GM12878 (cell line): ENCODE data around the gene NECAB3. TPM values are rescaled to one million over a fixed set of nuclear protein-coding genes. Genes with fewer than 3 reads are reported as not detected.

Source experiments
- ATAC-seq: fragments of 200-7000 bp; cut with Tn5 transposase; 3 replicates; pipeline ENCODE4 v1.9.1; 2020; ENCODE audit warnings: mild to moderate bottlenecking, moderate library complexity
- BruUV-seq: library from RNA; stranded (reverse); fragments of 400-500 nt; replicated peaks from 2 replicates; lab custom pipeline; 2021; lab: Mats Ljungman, UMichigan
- CTCF ChIA-PET: fragments of 300-600 bp; sonication (Branson Sonifier 250); formaldehyde crosslinking; extraction: SDS; loops from one replicate; lab custom pipeline; 2021; ENCODE audit warnings: inconsistent platforms; lab: Yijun Ruan, JAX
- POLR2A ChIA-PET: fragments of 350-600 bp; formaldehyde crosslinking; extraction: SDS; loops from one replicate; lab custom pipeline; 2021; ENCODE audit warnings: inconsistent platforms; lab: Charles Lee
- RAD21 ChIA-PET: fragments of 300-600 bp; sonication (Branson Sonifier 250); formaldehyde crosslinking; loops from one replicate; lab custom pipeline; 2023; ENCODE audit warnings: antibody characterized with exemption; ENCODE audit not compliant: unreplicated experiment; lab: Charles Lee
- SMC1A ChIA-PET: fragments of 300-600 bp; sonication (Branson Sonifier 250); formaldehyde crosslinking; loops from one replicate; lab custom pipeline; 2023; ENCODE audit not compliant: unreplicated experiment, uncharacterized antibody; lab: Charles Lee
- DNase-seq: peaks from one replicate; pipeline ENCODE4 v3.0.0-alpha.2; 2011; ENCODE audit warnings: low read depth, low spot score
- FAIRE-seq: peaks from 3 replicates; lab custom pipeline; 2011; peaks lifted over from hg19 to GRCh38; lab: Jason Lieb, UNC
- H2AFZ ChIP-seq: 2 replicates; pipeline ENCODE4 v1.6.0; 2011; ENCODE audit warnings: low read depth, low read length, control low read depth; ENCODE audit not compliant: control insufficient read depth
- H3K27ac ChIP-seq: 2 replicates; pipeline ENCODE4 v1.5.1; 2011; ENCODE audit warnings: control low read depth; ENCODE audit not compliant: control insufficient read depth, insufficient read depth
- H3K27me3 ChIP-seq, 2 experiments: replicated peaks in 1 of 2; 2 replicates each; pipeline versions ENCODE4 v1.6.0 to v1.6.1; 2011; ENCODE audit warnings: low read length in 1 of 2; ENCODE audit not compliant: control insufficient read depth in 2 of 2, insufficient read depth in 2 of 2
- H3K36me3 ChIP-seq, 2 experiments: 2 replicates each; pipeline ENCODE4 v1.5.1; 2011; ENCODE audit warnings: low read length in 1 of 2; ENCODE audit not compliant: control insufficient read depth in 2 of 2, insufficient read depth in 2 of 2
- H3K4me1 ChIP-seq: 2 replicates; pipeline ENCODE4 v1.6.1; 2011; ENCODE audit warnings: mild to moderate bottlenecking, low read length, moderate library complexity, mixed read lengths; ENCODE audit not compliant: control insufficient read depth, insufficient read depth
- H3K4me2 ChIP-seq: 2 replicates; pipeline ENCODE4 v1.6.0; 2011; ENCODE audit warnings: control low read depth; ENCODE audit not compliant: control insufficient read depth, insufficient read depth
- H3K4me3 ChIP-seq: fragments of 200-600 bp; sonication (generic); 2 replicates; pipeline ENCODE4 v1.5.1; 2016
- H3K79me2 ChIP-seq: 2 replicates; pipeline ENCODE4 v1.6.0; 2011; ENCODE audit warnings: low read length; ENCODE audit not compliant: control insufficient read depth, insufficient read depth
- H3K9ac ChIP-seq: 2 replicates; pipeline ENCODE4 v1.8.0; 2011; ENCODE audit warnings: low read length, control low read depth, mixed read lengths; ENCODE audit not compliant: control insufficient read depth, insufficient read depth
- H3K9me3 ChIP-seq: replicated peaks from 3 replicates; pipeline ENCODE4 v1.5.1; 2011; ENCODE audit warnings: mild to moderate bottlenecking, low read length; ENCODE audit not compliant: control insufficient read depth, insufficient read depth
- H4K20me1 ChIP-seq: 2 replicates; pipeline ENCODE4 v1.6.0; 2011; ENCODE audit not compliant: control insufficient read depth, insufficient read depth
- EED ChIP-seq: sonication (generic); IDR thresholded peaks from 2 replicates; pipeline ENCODE4 v1.6.1; 2016; ENCODE audit warnings: antibody characterized with exemption, low read depth
- FOXM1 ChIP-seq: IDR thresholded peaks from 2 replicates; pipeline ENCODE4 v1.6.1; 2012; ENCODE audit warnings: low read depth, mild to moderate bottlenecking, inconsistent platforms, low read length, moderate library complexity
- MEF2A ChIP-seq: IDR thresholded peaks from 2 replicates; pipeline ENCODE4 v1.6.1; 2011; ENCODE audit warnings: low read depth, mild to moderate bottlenecking, low read length, moderate library complexity; ENCODE audit not compliant: insufficient read depth
- MTA2 ChIP-seq: fragments of 450-650 bp; IDR thresholded peaks from 2 replicates; pipeline ENCODE4 v1.6.1; 2016; ENCODE audit warnings: low read depth, mild to moderate bottlenecking, moderate library complexity
- MXI1 ChIP-seq: fragments of 150-350 bp; IDR thresholded peaks from 2 replicates; pipeline ENCODE4 v1.6.1; 2011; ENCODE audit warnings: low read depth, mild to moderate bottlenecking, inconsistent platforms, low read length, improper control_type of control experiment
- PAX8 ChIP-seq: fragments of 450-650 bp; IDR thresholded peaks from 2 replicates; pipeline ENCODE4 v1.6.1; 2017; ENCODE audit warnings: mild to moderate bottlenecking, moderate library complexity
- SMAD5 ChIP-seq: IDR thresholded peaks from 2 replicates; pipeline ENCODE4 v1.6.1; 2016; ENCODE audit warnings: antibody characterized with exemption, low read depth
- STAT1 ChIP-seq: fragments of 450-650 bp; conservative IDR thresholded peaks from 2 replicates; pipeline ENCODE4 v1.6.1; 2014; ENCODE audit warnings: antibody characterized with exemption, mild to moderate bottlenecking
- TBL1XR1 ChIP-seq: IDR thresholded peaks from 2 replicates; pipeline ENCODE4 v1.6.1; 2012; ENCODE audit warnings: low read depth, low read length, improper control_type of control experiment
- ZSCAN29 ChIP-seq: fragments of 450-650 bp; IDR thresholded peaks from 2 replicates; pipeline ENCODE4 v1.6.1; 2017; ENCODE audit warnings: mild to moderate bottlenecking, moderate library complexity
- WGBS: methylation state at CpG from one replicate; pipeline ENCODE4 v1.1.6; 2016; ENCODE audit warnings: low lambda C conversion rate; ENCODE audit not compliant: insufficient replicate concordance, insufficient coverage; ENCODE audit errors: missing lambda C conversion rate; 5-methylcytosine and 5-hydroxymethylcytosine counted together
- in situ Hi-C: fragments of 300-500 bp; cut with MboI; formaldehyde crosslinking; loops from 9 replicates; pipeline ENCODE4 v1.14.3; 2018; ENCODE audit warnings: mixed read lengths
- intact Hi-C: fragments of 100-400 bp; cut with micrococcal nuclease; formaldehyde crosslinking; loops from one replicate; pipeline ENCODE4 v1.14.2; 2022; ENCODE audit not compliant: unreplicated experiment
- polyA plus RNA-seq, 11 experiments: library from polyadenylated mRNA; depleted of rRNA in 4 of 11; unstranded in 6 of 11; stranded (reverse) in 5 of 11; fragments of >200 nt; fragmentation: Nextera tagmentation in 4 of 11; fragmentation: Illumina TruSeq in 1 of 11; extraction: Ambion mirVana in 4 of 11; extraction: Trizol in 1 of 11; gene quantifications; 1 replicate in 1 of 11; 2 replicates in 10 of 11; pipeline versions ENCODE4 v1.2.1 to v1.2.3, GENCODE V29; 2011 to 2016; ENCODE audit warnings: inconsistent platforms in 2 of 11, missing spikeins in 2 of 11, low read depth in 1 of 11
- total RNA-seq, 4 experiments: library from RNA; depleted of rRNA in 3 of 4; stranded (reverse); fragments of >200 nt in 3 of 4; fragmentation: Illumina TruSeq in 1 of 4; extraction: Trizol in 1 of 4; gene quantifications; 2 replicates each; pipeline versions ENCODE4 v1.2.1 to v1.2.3, GENCODE V29; 2013 to 2021
- TF ChIP-seq, protein P1 (sequence below): IDR thresholded peaks from 2 replicates; pipeline ENCODE4 v1.6.1; 2012; ENCODE audit warnings: low read depth, low read length, improper control_type of control experiment

NECAB3 gene
- total and polyA plus RNA-seq, 10 of the 15 experiments (the other 5 are each of a cell fraction or from before 2014, with no cell fraction given) = 0.21 to 17.0 (median 7.2) TPM

GRCh38 chr20:33627577-33628216 is 46.5 kb downstream of the NECAB3 start:
- no peak overlapping the region for H3K9ac ChIP-seq
- intact Hi-C loops (no loop called here), in situ Hi-C loops (no loop called here)
- FAIRE-seq (no peak), DNase-seq (no peak), ATAC-seq (no peak)
- H3K36me3 ChIP-seq = peaks cover 3 to 5% of the 10 kb centered on the region in 2 experiments; a peak in 3 of 4 replicates
- TF ChIP-seq MEF2A = no peak
- no peak for TF ChIP-seq TBL1XR1
- TF ChIP-seq SMAD5 = no peak
- no peak for TF ChIP-seq EED
- no peak for TF ChIP-seq PAX8
- no peak for TF ChIP-seq MXI1
- TF ChIP-seq FOXM1 = no peak
- TF ChIP-seq ZSCAN29 = no peak
- TF ChIP-seq, protein P1, sequence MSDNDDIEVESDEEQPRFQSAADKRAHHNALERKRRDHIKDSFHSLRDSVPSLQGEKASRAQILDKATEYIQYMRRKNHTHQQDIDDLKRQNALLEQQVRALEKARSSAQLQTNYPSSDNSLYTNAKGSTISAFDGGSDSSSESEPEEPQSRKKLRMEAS = no peak
- no peak for TF ChIP-seq STAT1
- no peak for TF ChIP-seq MTA2
- H3K4me3 ChIP-seq = no peak overlapping the region
- ChIA-PET POLR2A (no interaction called here), RAD21 (no interaction called here), SMC1A (no interaction called here), CTCF (no interaction called here)
- H3K4me2 ChIP-seq = no peak overlapping the region
- H3K27me3 ChIP-seq = no peaks in the 10 kb centered on the region
- no peak overlapping the region for H3K27ac ChIP-seq
- H3K9me3 ChIP-seq = no peaks in the 10 kb centered on the region
- 99% methylated on average over 4 of the region's 4 CpGs for WGBS
- no TSS peak for BruUV-seq
- H2AFZ ChIP-seq = no peak overlapping the region
- H3K4me1 ChIP-seq = no peaks in the 10 kb centered on the region
- H3K79me2 ChIP-seq = no peaks in the 10 kb centered on the region
- H4K20me1 ChIP-seq = no peaks in the 10 kb centered on the region
